ENCODE results near the gene SNCA.

DNA sequence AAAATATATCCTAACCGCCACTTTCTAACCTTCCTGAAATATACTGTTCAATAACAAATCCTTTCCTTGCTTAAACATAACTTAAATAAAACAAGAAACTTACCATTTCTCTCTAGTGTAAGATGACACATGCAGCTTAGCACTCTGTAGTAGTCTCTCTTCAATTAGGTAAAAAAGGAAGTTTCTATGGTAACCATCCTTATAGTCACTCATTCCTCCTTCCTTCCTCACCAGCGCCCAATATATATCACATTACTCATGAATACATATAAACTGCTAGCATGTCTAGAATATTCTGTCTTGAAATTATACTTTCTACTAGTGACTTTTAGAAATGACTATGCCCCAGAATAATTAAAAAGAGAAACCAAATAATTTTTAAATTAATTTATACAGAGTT, 112.2 kb downstream of the SNCA start:
- TF ChIP-seq, protein P1, sequence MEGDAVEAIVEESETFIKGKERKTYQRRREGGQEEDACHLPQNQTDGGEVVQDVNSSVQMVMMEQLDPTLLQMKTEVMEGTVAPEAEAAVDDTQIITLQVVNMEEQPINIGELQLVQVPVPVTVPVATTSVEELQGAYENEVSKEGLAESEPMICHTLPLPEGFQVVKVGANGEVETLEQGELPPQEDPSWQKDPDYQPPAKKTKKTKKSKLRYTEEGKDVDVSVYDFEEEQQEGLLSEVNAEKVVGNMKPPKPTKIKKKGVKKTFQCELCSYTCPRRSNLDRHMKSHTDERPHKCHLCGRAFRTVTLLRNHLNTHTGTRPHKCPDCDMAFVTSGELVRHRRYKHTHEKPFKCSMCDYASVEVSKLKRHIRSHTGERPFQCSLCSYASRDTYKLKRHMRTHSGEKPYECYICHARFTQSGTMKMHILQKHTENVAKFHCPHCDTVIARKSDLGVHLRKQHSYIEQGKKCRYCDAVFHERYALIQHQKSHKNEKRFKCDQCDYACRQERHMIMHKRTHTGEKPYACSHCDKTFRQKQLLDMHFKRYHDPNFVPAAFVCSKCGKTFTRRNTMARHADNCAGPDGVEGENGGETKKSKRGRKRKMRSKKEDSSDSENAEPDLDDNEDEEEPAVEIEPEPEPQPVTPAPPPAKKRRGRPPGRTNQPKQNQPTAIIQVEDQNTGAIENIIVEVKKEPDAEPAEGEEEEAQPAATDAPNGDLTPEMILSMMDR (IDR thresholded peaks at IDR 0.05; ENCODE audit: low read depth, low read length, poor library complexity, severe bottlenecking) = no peak
- TF ChIP-seq EZH2phosphoT487 (IDR thresholded peaks at IDR 0.05; ENCODE audit: borderline replicate concordance, low read length) = no peak
